NCI-H1092 treated with DMSO at 0.1 percent for 48 hours (cell line): ENCODE results near the gene ARHGAP12.

ENCODE experiments used
- DNase-seq: peaks from one replicate; lab custom pipeline; 2025; lab: John Stamatoyannopoulos, UW

The ARHGAP12 gene

GRCh38 chr10:31878486-31878885 is 50.1 kb downstream of the ARHGAP12 start:
- DNase-seq: no peak

- DNase-seq: no peak
Measured at GRCh38 chr10:31876652-31877352, 51.8 kb downstream of the ARHGAP12 start.

GRCh38 chr10:31875608-31876007 is 53.0 kb downstream of the ARHGAP12 start:
- no peak for DNase-seq

GRCh38 chr10:31873724-31874123 is 54.9 kb downstream of the ARHGAP12 start:
- no peak for DNase-seq

- DNase-seq: no peak
Measured at GRCh38 chr10:31871266-31872065, 57.2 kb downstream of the ARHGAP12 start.

GRCh38 chr10:31867646-31868045 is 61.0 kb downstream of the ARHGAP12 start:
- no peak for DNase-seq

GRCh38 chr10:31866118-31866670 is 62.4 kb downstream of the ARHGAP12 start:
- DNase-seq: no peak

GRCh38 chr10:31864834-31865518 is 63.7 kb downstream of the ARHGAP12 start:
- no peak for DNase-seq

- DNase-seq: no peak
Measured at GRCh38 chr10:31855033-31855432, 73.6 kb downstream of the ARHGAP12 start.

- DNase-seq: no peak
Measured at GRCh38 chr10:31853629-31854028, 75.0 kb downstream of the ARHGAP12 start.

- no peak for DNase-seq
Measured at GRCh38 chr10:31851216-31851615, 77.4 kb downstream of the ARHGAP12 start.

GRCh38 chr10:31847515-31847914 is 81.1 kb downstream of the ARHGAP12 start:
- no peak for DNase-seq

GRCh38 chr10:31838709-31839108 is 89.9 kb downstream of the ARHGAP12 start:
- no peak for DNase-seq

GRCh38 chr10:31838065-31838464 is 90.6 kb downstream of the ARHGAP12 start:
- no peak for DNase-seq

GRCh38 chr10:31836569-31837406 is 91.8 kb downstream of the ARHGAP12 start:
- DNase-seq: no peak

- DNase-seq: no peak
Measured at GRCh38 chr10:31833753-31834152, 94.9 kb downstream of the ARHGAP12 start.

- DNase-seq: no peak
Measured at GRCh38 chr10:31832261-31832660, 96.4 kb downstream of the ARHGAP12 start.

GRCh38 chr10:31830887-31831286 is 97.7 kb downstream of the ARHGAP12 start:
- DNase-seq: no peak

- DNase-seq: no peak
Measured at GRCh38 chr10:31829776-31830175, 98.9 kb downstream of the ARHGAP12 start.

- DNase-seq: no peak
Measured at GRCh38 chr10:31823358-31823757, 105.3 kb downstream of the ARHGAP12 start.

GRCh38 chr10:31822616-31823318 is 105.9 kb downstream of the ARHGAP12 start:
- DNase-seq: no peak
